OCI-LY1 (cell line): ENCODE results near the gene PHC3.

Experiments
- EZH2 ChIP-seq: fragments of 200-600 bp; sonication (generic), shearing (Covaris generic); IDR thresholded peaks from 2 replicates; pipeline ENCODE4 v1.8.0; 2017; ENCODE audit warnings: borderline replicate concordance, mixed run types, mild to moderate bottlenecking, antibody characterized with exemption, low read length, moderate library complexity, mixed read lengths
- TF ChIP-seq, protein P1 (sequence below): fragments of 200-600 bp; sonication (generic), shearing (Covaris generic); IDR thresholded peaks from 2 replicates; pipeline ENCODE4 v1.5.1; 2017; ENCODE audit warnings: mild to moderate bottlenecking, antibody characterized with exemption, low read length, moderate library complexity, mixed read lengths

DNA sequence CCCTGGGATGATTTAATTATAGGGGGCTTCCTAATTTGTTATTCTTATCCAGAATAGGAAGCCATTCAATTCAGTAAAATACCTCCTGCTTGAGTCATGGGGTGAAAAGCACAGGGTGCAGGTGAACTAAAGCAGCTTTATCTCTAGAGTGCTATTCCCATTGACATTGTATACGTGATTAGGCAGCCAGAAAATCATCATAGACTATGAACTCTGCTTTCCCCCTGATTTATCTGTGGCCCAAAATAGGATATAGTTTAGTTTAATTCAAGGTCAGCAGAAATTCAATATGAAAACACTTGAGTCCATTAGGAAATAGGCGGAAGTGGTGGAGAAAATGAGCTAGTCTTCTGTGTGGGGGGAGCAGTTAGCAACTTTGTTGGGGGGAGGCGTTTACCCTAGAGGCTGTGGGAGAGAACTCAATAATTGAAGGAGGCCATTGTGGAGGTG is 22.5 kb upstream of the PHC3 start:
- TF ChIP-seq, protein P1, sequence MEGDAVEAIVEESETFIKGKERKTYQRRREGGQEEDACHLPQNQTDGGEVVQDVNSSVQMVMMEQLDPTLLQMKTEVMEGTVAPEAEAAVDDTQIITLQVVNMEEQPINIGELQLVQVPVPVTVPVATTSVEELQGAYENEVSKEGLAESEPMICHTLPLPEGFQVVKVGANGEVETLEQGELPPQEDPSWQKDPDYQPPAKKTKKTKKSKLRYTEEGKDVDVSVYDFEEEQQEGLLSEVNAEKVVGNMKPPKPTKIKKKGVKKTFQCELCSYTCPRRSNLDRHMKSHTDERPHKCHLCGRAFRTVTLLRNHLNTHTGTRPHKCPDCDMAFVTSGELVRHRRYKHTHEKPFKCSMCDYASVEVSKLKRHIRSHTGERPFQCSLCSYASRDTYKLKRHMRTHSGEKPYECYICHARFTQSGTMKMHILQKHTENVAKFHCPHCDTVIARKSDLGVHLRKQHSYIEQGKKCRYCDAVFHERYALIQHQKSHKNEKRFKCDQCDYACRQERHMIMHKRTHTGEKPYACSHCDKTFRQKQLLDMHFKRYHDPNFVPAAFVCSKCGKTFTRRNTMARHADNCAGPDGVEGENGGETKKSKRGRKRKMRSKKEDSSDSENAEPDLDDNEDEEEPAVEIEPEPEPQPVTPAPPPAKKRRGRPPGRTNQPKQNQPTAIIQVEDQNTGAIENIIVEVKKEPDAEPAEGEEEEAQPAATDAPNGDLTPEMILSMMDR: no peak
- no peak for TF ChIP-seq EZH2
